A673 (cell line): ENCODE measurements around the gene TMEM45A. TPM values are rescaled to one million over a fixed set of nuclear protein-coding genes. Genes with fewer than 3 reads are reported as not detected.

Source experiments
- BruUV-seq: library from RNA; stranded (reverse); fragments of 400-500 nt; replicated peaks from 2 replicates; lab custom pipeline; 2021; lab: Mats Ljungman, UMichigan
- CTCF ChIA-PET: fragments of 300-600 bp; sonication (Branson Sonifier 250); formaldehyde crosslinking; loops from one replicate; lab custom pipeline; 2022; ENCODE audit warnings: antibody characterized with exemption; lab: Charles Lee
- POLR2A ChIA-PET: fragments of 300-600 bp; sonication (Branson Sonifier 250); formaldehyde crosslinking; loops from one replicate; lab custom pipeline; 2022; ENCODE audit warnings: antibody characterized with exemption; ENCODE audit not compliant: low non-redundant PET; lab: Charles Lee
- DNase-seq: peaks from one replicate; pipeline ENCODE4 v3.0.0-alpha.2; 2015; ENCODE audit warnings: low spot score
- H3K27ac ChIP-seq: fragments of 200-600 bp; sonication (generic); 2 replicates; pipeline ENCODE4 v1.5.1; 2016; ENCODE audit warnings: mixed run types, low read depth, mild to moderate bottlenecking, mixed read lengths, antibody characterized with exemption, low read length; ENCODE audit not compliant: poor library complexity, severe bottlenecking
- H3K27me3 ChIP-seq: fragments of 200-600 bp; sonication (generic); replicated peaks from 2 replicates; pipeline ENCODE4 v1.6.1; 2017; ENCODE audit warnings: mixed run types, low read depth, mild to moderate bottlenecking, mixed read lengths, antibody characterized with exemption, low read length; ENCODE audit not compliant: insufficient read depth, poor library complexity
- H3K36me3 ChIP-seq: fragments of 200-600 bp; sonication (generic); 2 replicates; pipeline ENCODE4 v1.6.1; 2016; ENCODE audit warnings: mixed run types, mild to moderate bottlenecking, mixed read lengths, antibody characterized with exemption, low read length; ENCODE audit not compliant: insufficient read depth, poor library complexity, severe bottlenecking
- H3K4me1 ChIP-seq: fragments of 200-600 bp; sonication (generic); 2 replicates; pipeline ENCODE4 v1.6.1; 2017; ENCODE audit warnings: mixed run types, mild to moderate bottlenecking, mixed read lengths, antibody characterized with exemption, low read length; ENCODE audit not compliant: insufficient read depth, poor library complexity, severe bottlenecking
- H3K4me3 ChIP-seq: fragments of 200-600 bp; sonication (generic); 2 replicates; pipeline ENCODE4 v1.5.1; 2016; ENCODE audit warnings: low read depth, mixed run types, mild to moderate bottlenecking, mixed read lengths, low read length; ENCODE audit not compliant: poor library complexity, severe bottlenecking
- H3K9me3 ChIP-seq: fragments of 200-600 bp; sonication (generic); 2 replicates; pipeline ENCODE4 v1.6.1; 2016; ENCODE audit warnings: mixed run types, low read depth, mild to moderate bottlenecking, mixed read lengths, antibody characterized with exemption, low read length; ENCODE audit not compliant: poor library complexity, severe bottlenecking
- EZH2 ChIP-seq: fragments of 200-600 bp; sonication (generic); IDR thresholded peaks from 2 replicates; pipeline ENCODE4 v1.6.1; 2017; ENCODE audit warnings: borderline replicate concordance, low read depth, mild to moderate bottlenecking, mixed read lengths, antibody characterized with exemption, low read length; ENCODE audit not compliant: poor library complexity, severe bottlenecking
- intact Hi-C: fragments of 100-400 bp; cut with micrococcal nuclease; formaldehyde crosslinking; loops from one replicate; pipeline ENCODE4 v1.10.0; 2022; ENCODE audit not compliant: unreplicated experiment
- total RNA-seq: library from RNA; stranded (reverse); gene quantifications from 2 replicates; pipeline ENCODE4 v1.2.3, GENCODE V29; 2021
- TF ChIP-seq, protein P1 (sequence below): fragments of 300-800, 200-600 bp; sonication (generic); conservative IDR thresholded peaks from 2 replicates; pipeline ENCODE4 v1.5.1; 2017; ENCODE audit warnings: low read depth, mild to moderate bottlenecking, antibody characterized with exemption, low read length, moderate library complexity, mixed read lengths

The TMEM45A gene
- total RNA-seq, 1 experiment from 2014 or later: 3.4 TPM

DNA sequence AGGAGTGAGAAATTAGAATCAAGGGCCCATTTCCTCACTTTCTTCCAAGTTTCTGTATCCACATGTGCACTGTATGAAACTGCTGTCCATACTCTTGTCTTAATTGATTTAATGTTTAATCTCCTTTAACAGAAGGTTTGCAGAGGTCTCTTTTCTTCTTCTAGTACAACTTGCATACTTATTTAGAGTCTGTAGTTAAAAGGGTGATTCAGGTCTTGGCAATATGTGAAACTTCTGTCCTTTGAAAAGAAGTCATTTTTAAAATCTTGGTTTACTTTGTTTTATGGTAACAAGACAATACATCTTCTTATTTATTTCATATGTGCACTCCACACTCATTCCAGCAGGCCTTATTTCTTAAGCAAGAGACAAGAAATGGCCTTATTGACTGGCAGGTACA lies 25.8 kb downstream of the TMEM45A start:
- Histone ChIP-seq H3K4me3 (no peak overlapping the region), H3K27me3 (no peaks in the 10 kb centered on the region), H3K36me3 (no peaks in the 10 kb centered on the region), H3K27ac (no peak overlapping the region), H3K9me3 (no peaks in the 10 kb centered on the region), H3K4me1 (no peaks in the 10 kb centered on the region)
- POLR2A ChIA-PET: no interaction called here
- intact Hi-C loops: no loop called here
- DNase-seq: no peak
- CTCF ChIA-PET: no interaction called here
- TF ChIP-seq, protein P1, sequence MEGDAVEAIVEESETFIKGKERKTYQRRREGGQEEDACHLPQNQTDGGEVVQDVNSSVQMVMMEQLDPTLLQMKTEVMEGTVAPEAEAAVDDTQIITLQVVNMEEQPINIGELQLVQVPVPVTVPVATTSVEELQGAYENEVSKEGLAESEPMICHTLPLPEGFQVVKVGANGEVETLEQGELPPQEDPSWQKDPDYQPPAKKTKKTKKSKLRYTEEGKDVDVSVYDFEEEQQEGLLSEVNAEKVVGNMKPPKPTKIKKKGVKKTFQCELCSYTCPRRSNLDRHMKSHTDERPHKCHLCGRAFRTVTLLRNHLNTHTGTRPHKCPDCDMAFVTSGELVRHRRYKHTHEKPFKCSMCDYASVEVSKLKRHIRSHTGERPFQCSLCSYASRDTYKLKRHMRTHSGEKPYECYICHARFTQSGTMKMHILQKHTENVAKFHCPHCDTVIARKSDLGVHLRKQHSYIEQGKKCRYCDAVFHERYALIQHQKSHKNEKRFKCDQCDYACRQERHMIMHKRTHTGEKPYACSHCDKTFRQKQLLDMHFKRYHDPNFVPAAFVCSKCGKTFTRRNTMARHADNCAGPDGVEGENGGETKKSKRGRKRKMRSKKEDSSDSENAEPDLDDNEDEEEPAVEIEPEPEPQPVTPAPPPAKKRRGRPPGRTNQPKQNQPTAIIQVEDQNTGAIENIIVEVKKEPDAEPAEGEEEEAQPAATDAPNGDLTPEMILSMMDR: no peak
- TF ChIP-seq EZH2: no peak
- BruUV-seq: no TSS peak

DNA sequence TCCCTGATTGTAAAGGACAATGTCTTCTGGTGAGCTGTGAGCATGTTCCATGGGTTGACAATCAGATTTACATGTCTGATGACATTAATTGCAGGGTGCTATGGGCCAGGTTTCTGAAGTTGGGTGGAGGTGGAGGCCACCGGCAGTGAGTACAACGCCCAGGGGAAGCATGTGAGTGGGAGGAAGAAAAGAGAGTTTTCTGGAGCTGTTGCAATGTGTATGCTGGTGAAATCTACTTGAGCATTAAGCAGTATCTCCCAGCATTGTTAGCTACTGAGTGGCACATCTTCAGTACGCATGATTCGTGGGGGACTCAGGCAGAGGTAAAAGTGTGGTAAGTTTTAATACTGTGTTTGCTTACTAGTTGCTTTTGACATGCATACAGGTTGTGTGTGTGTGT lies 26.6 kb downstream of the TMEM45A start:
- ChIA-PET CTCF (no interaction called here), POLR2A (interaction anchor here (0.6 kb wide), 1 partner anchor 64 kb away, joined by 3 read pairs; no protein-coding TSS in a partner anchor)
- H3K4me3 ChIP-seq: no peak overlapping the region
- BruUV-seq: no TSS peak
- no peak overlapping the region for H3K27ac ChIP-seq
- no peaks in the 10 kb centered on the region for H3K9me3 ChIP-seq
- H3K36me3 ChIP-seq: no peaks in the 10 kb centered on the region
- no peaks in the 10 kb centered on the region for H3K4me1 ChIP-seq
- intact Hi-C loops: no loop called here
- H3K27me3 ChIP-seq: no peaks in the 10 kb centered on the region
- TF ChIP-seq, protein P1: no peak
- no peak for TF ChIP-seq EZH2
- DNase-seq: no peak

DNA sequence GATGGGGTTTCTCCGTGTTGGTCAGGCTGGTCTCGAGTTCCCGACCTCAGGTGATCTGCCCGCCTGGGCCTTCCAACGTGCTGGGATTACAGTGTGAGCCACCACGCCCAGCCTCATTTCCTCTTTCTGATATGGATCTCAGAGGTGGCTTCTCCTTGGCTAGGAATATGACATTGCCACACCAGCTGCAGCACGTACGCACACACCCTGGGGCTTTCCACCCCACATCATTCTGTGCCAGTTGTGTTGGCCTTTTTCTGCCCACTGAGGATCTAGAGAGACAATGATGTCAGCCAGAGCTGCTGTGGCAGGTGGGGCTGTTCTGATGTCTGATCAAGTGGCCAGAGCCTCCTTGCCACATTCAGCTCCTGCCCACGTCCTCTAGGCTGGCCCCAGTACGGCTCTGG lies 29.0 kb downstream of the TMEM45A start:
- TF ChIP-seq, protein P1: no peak
- TF ChIP-seq EZH2: no peak
- H3K4me1 ChIP-seq: peaks cover 12% of the 10 kb centered on the region
- no peaks in the 10 kb centered on the region for H3K9me3 ChIP-seq
- no peaks in the 10 kb centered on the region for H3K27me3 ChIP-seq
- intact Hi-C loops: no loop called here
- DNase-seq: no peak
- H3K27ac ChIP-seq: no peak overlapping the region
- no peak overlapping the region for H3K4me3 ChIP-seq
- ChIA-PET POLR2A (no interaction called here), CTCF (interaction anchor here (0.7 kb wide), 1 partner anchor 59 kb away, joined by 3 read pairs; no protein-coding TSS in a partner anchor)
- no TSS peak for BruUV-seq
- H3K36me3 ChIP-seq: no peaks in the 10 kb centered on the region
